ENCODE measurements around the gene HSPA2.

Gene HSPA2

GRCh38 chr14:64591809-64592208, 51.3 kb downstream of the HSPA2 start:
- DNase-seq (ENCODE audit: low read depth) = no peak

More at GRCh38 chr14:64591809-64592208, 51.3 kb downstream of the HSPA2 start:
- no peak overlapping the region for H3K4me3 ChIP-seq (replicated peaks; ENCODE audit: low read depth, low read length)
- TF ChIP-seq, protein P1, sequence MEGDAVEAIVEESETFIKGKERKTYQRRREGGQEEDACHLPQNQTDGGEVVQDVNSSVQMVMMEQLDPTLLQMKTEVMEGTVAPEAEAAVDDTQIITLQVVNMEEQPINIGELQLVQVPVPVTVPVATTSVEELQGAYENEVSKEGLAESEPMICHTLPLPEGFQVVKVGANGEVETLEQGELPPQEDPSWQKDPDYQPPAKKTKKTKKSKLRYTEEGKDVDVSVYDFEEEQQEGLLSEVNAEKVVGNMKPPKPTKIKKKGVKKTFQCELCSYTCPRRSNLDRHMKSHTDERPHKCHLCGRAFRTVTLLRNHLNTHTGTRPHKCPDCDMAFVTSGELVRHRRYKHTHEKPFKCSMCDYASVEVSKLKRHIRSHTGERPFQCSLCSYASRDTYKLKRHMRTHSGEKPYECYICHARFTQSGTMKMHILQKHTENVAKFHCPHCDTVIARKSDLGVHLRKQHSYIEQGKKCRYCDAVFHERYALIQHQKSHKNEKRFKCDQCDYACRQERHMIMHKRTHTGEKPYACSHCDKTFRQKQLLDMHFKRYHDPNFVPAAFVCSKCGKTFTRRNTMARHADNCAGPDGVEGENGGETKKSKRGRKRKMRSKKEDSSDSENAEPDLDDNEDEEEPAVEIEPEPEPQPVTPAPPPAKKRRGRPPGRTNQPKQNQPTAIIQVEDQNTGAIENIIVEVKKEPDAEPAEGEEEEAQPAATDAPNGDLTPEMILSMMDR (IDR thresholded peaks at IDR 0.05; ENCODE audit: low read length, missing control alignments) = no peak

Measured in fibroblast of pulmonary artery (primary cell).